Ishikawa (cell line): ENCODE measurements around the gene ARPP21.

Source experiments
- CREB1 ChIP-seq: IDR thresholded peaks from 2 replicates; pipeline ENCODE4 v1.6.1; 2012; ENCODE audit warnings: low read depth
- RAD21 ChIP-seq: IDR thresholded peaks from 2 replicates; pipeline ENCODE4 v1.6.1; 2012; ENCODE audit warnings: low read depth
- YY1 ChIP-seq: IDR thresholded peaks from 2 replicates; pipeline ENCODE4 v1.6.1; 2012; ENCODE audit warnings: low read depth
- TF ChIP-seq, protein P1 (sequence below): IDR thresholded peaks from 2 replicates; pipeline ENCODE4 v1.6.1; 2012
- TF ChIP-seq, protein P2 (sequence below): IDR thresholded peaks from 2 replicates; pipeline ENCODE4 v1.6.1; 2012
- TF ChIP-seq, protein P3 (sequence below): IDR thresholded peaks from 2 replicates; pipeline ENCODE4 v1.6.1; 2012; ENCODE audit warnings: low read depth, mild to moderate bottlenecking

DNA sequence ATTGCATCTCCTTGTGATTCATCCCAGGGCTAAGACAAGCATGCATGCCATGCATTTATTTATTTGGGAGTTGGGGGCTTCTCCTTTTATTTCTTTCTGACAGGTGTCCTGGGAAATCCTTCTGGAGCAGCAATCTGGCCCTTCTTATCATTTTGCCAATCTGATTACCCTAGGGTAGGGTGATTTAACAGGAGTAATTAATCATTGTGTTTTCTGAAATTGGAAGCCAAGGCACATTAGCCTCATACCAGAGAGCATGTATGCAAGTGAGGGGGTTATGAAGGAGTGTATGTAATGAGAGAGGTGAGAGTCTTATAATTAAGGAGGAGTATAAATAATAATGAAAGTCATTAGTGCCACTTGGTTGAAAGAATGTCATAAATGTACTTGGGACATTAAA lies 37.4 kb upstream of the ARPP21 start:
- TF ChIP-seq, protein P1, sequence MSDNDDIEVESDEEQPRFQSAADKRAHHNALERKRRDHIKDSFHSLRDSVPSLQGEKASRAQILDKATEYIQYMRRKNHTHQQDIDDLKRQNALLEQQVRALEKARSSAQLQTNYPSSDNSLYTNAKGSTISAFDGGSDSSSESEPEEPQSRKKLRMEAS, result no peak
- TF ChIP-seq, protein P2, sequence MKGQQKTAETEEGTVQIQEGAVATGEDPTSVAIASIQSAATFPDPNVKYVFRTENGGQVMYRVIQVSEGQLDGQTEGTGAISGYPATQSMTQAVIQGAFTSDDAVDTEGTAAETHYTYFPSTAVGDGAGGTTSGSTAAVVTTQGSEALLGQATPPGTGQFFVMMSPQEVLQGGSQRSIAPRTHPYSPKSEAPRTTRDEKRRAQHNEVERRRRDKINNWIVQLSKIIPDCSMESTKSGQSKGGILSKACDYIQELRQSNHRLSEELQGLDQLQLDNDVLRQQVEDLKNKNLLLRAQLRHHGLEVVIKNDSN, result no peak
- no peak for TF ChIP-seq RAD21
- TF ChIP-seq CREB1, result no peak
- TF ChIP-seq, protein P3, sequence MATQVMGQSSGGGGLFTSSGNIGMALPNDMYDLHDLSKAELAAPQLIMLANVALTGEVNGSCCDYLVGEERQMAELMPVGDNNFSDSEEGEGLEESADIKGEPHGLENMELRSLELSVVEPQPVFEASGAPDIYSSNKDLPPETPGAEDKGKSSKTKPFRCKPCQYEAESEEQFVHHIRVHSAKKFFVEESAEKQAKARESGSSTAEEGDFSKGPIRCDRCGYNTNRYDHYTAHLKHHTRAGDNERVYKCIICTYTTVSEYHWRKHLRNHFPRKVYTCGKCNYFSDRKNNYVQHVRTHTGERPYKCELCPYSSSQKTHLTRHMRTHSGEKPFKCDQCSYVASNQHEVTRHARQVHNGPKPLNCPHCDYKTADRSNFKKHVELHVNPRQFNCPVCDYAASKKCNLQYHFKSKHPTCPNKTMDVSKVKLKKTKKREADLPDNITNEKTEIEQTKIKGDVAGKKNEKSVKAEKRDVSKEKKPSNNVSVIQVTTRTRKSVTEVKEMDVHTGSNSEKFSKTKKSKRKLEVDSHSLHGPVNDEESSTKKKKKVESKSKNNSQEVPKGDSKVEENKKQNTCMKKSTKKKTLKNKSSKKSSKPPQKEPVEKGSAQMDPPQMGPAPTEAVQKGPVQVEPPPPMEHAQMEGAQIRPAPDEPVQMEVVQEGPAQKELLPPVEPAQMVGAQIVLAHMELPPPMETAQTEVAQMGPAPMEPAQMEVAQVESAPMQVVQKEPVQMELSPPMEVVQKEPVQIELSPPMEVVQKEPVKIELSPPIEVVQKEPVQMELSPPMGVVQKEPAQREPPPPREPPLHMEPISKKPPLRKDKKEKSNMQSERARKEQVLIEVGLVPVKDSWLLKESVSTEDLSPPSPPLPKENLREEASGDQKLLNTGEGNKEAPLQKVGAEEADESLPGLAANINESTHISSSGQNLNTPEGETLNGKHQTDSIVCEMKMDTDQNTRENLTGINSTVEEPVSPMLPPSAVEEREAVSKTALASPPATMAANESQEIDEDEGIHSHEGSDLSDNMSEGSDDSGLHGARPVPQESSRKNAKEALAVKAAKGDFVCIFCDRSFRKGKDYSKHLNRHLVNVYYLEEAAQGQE, result no peak
- no peak for TF ChIP-seq YY1
